Keratinocyte (primary cell): ENCODE measurements around the gene CCDC71. TPM values are rescaled to one million over a fixed set of nuclear protein-coding genes. Genes with fewer than 3 reads are reported as not detected.

Source experiments
- DNase-seq: peaks from one replicate; pipeline ENCODE4 v3.0.0-alpha.2; 2011; ENCODE audit warnings: low read depth, missing footprints, low spot score
- FAIRE-seq: peaks from 2 replicates; lab custom pipeline; 2011; peaks lifted over from hg19 to GRCh38; lab: Jason Lieb, UNC
- H2AFZ ChIP-seq: 2 replicates; pipeline ENCODE4 v1.6.0; 2012; ENCODE audit warnings: low read length, control low read depth, inconsistent platforms; ENCODE audit not compliant: control insufficient read depth
- H3K27ac ChIP-seq: 2 replicates; pipeline ENCODE4 v1.5.1; 2011; ENCODE audit warnings: low read length; ENCODE audit not compliant: control insufficient read depth, insufficient read depth
- H3K27me3 ChIP-seq: 3 replicates; pipeline ENCODE4 v1.6.0; 2011; ENCODE audit warnings: low read length; ENCODE audit not compliant: control insufficient read depth, insufficient read depth; ENCODE audit errors: extremely low read depth
- H3K36me3 ChIP-seq, 2 experiments: 2 replicates in 1 of 2; 3 replicates in 1 of 2; pipeline ENCODE4 v1.5.1; 2011; ENCODE audit warnings: low read length in 2 of 2, mild to moderate bottlenecking in 1 of 2; ENCODE audit not compliant: control insufficient read depth in 2 of 2, insufficient read depth in 2 of 2; ENCODE audit errors: extremely low read depth in 1 of 2
- H3K4me1 ChIP-seq: 3 replicates; pipeline ENCODE4 v1.5.1; 2011; ENCODE audit warnings: low read length; ENCODE audit not compliant: control insufficient read depth, insufficient read depth; ENCODE audit errors: extremely low read depth
- H3K4me2 ChIP-seq: 3 replicates; pipeline ENCODE4 v1.6.0; 2011; ENCODE audit warnings: low read depth, low read length; ENCODE audit not compliant: control insufficient read depth, insufficient read depth; ENCODE audit errors: extremely low read depth
- H3K4me3 ChIP-seq, 3 experiments: fragments of 200-600 bp in 1 of 3; sonication (generic) in 1 of 3; 2 replicates in 2 of 3; 3 replicates in 1 of 3; pipeline ENCODE4 v1.5.1; 2011 to 2016; ENCODE audit warnings: low read length in 3 of 3, mild to moderate bottlenecking in 3 of 3, control low read depth in 2 of 3, inconsistent platforms in 1 of 3, low read depth in 1 of 3, mixed read lengths in 1 of 3, mixed run types in 1 of 3, moderate library complexity in 1 of 3; ENCODE audit not compliant: control insufficient read depth in 2 of 3, insufficient read depth in 2 of 3; ENCODE audit errors: extremely low read depth in 1 of 3
- H3K79me2 ChIP-seq: 2 replicates; pipeline ENCODE4 v1.6.0; 2012; ENCODE audit warnings: low read length; ENCODE audit not compliant: control insufficient read depth, insufficient read depth
- H3K9ac ChIP-seq: 3 replicates; pipeline ENCODE4 v1.6.0; 2011; ENCODE audit warnings: low read length; ENCODE audit not compliant: control insufficient read depth, insufficient read depth; ENCODE audit errors: extremely low read depth
- H3K9me1 ChIP-seq: 3 replicates; pipeline ENCODE4 v1.6.0; 2011; ENCODE audit warnings: low read length; ENCODE audit not compliant: control insufficient read depth, insufficient read depth; ENCODE audit errors: extremely low read depth
- H3K9me3 ChIP-seq: 2 replicates; pipeline ENCODE4 v1.5.1; 2012; ENCODE audit warnings: low read depth, low read length; ENCODE audit not compliant: control insufficient read depth
- H4K20me1 ChIP-seq: 3 replicates; pipeline ENCODE4 v1.6.0; 2011; ENCODE audit warnings: low read length; ENCODE audit not compliant: control insufficient read depth, insufficient read depth; ENCODE audit errors: extremely low read depth
- EZH2 ChIP-seq: IDR thresholded peaks from one replicate; pipeline ENCODE4 v1.6.1; 2012; ENCODE audit warnings: inconsistent platforms, mild to moderate bottlenecking, low read length, moderate library complexity
- dilution Hi-C: fragments of 300-500 bp; cut with MboI; formaldehyde crosslinking; loops from one replicate; pipeline ENCODE4 v1.7.0; 2020; ENCODE audit warnings: low sequenced_read_pairs; ENCODE audit not compliant: extremely low pct_ligation_motif_present
- polyA plus RNA-seq, 5 experiments: library from polyadenylated mRNA; depleted of rRNA in 3 of 5; stranded (reverse) in 3 of 5; stranded (forward) in 1 of 5; unstranded in 1 of 5; fragments of >200 nt; gene quantifications; 1 replicate in 1 of 5; 2 replicates in 3 of 5; 3 replicates in 1 of 5; pipeline versions ENCODE4 v1.2.1 to v1.2.3, GENCODE V29; 2011 to 2012; ENCODE audit warnings: missing spikeins in 2 of 5, low read depth in 1 of 5, low replicate concordance in 1 of 5
- TF ChIP-seq, protein P1 (sequence below), 3 experiments: IDR thresholded peaks in 1 of 3; conservative IDR thresholded peaks in 1 of 3; optimal IDR thresholded peaks in 1 of 3; 2 replicates in 2 of 3; 3 replicates in 1 of 3; pipeline versions ENCODE3 to v1.5.1; 2011; ENCODE audit warnings: low read length in 3 of 3, mild to moderate bottlenecking in 3 of 3, moderate library complexity in 2 of 3, control low read depth in 1 of 3, inconsistent platforms in 1 of 3; ENCODE audit not compliant: insufficient read depth in 2 of 3; ENCODE audit errors: extremely low read depth in 1 of 3

Gene CCDC71
- polyA plus RNA-seq, 1 donor (not counting 4 experiments of a cell fraction or from before 2014, with no cell fraction given): 18.8 TPM

DNA sequence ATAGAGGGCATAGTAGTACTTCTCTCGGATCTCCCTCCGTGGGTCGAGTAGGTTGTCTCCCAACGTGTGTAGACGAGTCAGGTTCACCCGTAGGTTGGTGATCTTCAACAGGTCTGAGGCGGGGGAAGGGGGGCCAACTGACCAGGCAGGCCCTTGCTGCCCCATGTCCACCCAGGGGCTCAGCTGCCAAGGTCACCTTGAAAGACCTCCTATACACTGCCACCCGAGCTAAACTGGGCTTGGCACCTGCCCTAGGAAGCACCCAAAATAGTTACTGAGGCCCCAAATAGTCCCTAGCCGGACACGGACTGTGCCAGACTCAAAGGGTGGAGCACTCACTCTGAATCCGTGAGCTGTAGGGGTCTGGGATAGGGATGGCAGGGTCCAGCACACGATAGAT is 35.1 kb downstream of the CCDC71 start:
- Histone ChIP-seq H3K9ac (no peak overlapping the region), H3K9me3 (no peaks in the 10 kb centered on the region), H3K4me3 (no peak overlapping the region), H2AFZ (no peak overlapping the region), H3K9me1 (no peaks in the 10 kb centered on the region), H4K20me1 (no peaks in the 10 kb centered on the region), H3K4me2 (no peak overlapping the region), H3K27me3 (no peaks in the 10 kb centered on the region), H3K36me3 (peaks cover 13 to 16% of the 10 kb centered on the region in 2 experiments), H3K4me1 (peaks cover 19% of the 10 kb centered on the region), H3K79me2 (peaks cover 18% of the 10 kb centered on the region), H3K27ac (no peak overlapping the region)
- dilution Hi-C loops: no loop called here
- FAIRE-seq (no peak), DNase-seq (no peak)
- no peak for TF ChIP-seq EZH2
- TF ChIP-seq, protein P1, sequence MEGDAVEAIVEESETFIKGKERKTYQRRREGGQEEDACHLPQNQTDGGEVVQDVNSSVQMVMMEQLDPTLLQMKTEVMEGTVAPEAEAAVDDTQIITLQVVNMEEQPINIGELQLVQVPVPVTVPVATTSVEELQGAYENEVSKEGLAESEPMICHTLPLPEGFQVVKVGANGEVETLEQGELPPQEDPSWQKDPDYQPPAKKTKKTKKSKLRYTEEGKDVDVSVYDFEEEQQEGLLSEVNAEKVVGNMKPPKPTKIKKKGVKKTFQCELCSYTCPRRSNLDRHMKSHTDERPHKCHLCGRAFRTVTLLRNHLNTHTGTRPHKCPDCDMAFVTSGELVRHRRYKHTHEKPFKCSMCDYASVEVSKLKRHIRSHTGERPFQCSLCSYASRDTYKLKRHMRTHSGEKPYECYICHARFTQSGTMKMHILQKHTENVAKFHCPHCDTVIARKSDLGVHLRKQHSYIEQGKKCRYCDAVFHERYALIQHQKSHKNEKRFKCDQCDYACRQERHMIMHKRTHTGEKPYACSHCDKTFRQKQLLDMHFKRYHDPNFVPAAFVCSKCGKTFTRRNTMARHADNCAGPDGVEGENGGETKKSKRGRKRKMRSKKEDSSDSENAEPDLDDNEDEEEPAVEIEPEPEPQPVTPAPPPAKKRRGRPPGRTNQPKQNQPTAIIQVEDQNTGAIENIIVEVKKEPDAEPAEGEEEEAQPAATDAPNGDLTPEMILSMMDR (optimal IDR thresholded peaks at IDR 0.05 in 1 of 3, IDR thresholded peaks at IDR 0.05 in 1 of 3, conservative IDR thresholded peaks at IDR 0.05 in 1 of 3; ENCODE audit: extremely low read depth in 1 of 3, insufficient read depth in 2 of 3, low read length in 3 of 3): no peak

DNA sequence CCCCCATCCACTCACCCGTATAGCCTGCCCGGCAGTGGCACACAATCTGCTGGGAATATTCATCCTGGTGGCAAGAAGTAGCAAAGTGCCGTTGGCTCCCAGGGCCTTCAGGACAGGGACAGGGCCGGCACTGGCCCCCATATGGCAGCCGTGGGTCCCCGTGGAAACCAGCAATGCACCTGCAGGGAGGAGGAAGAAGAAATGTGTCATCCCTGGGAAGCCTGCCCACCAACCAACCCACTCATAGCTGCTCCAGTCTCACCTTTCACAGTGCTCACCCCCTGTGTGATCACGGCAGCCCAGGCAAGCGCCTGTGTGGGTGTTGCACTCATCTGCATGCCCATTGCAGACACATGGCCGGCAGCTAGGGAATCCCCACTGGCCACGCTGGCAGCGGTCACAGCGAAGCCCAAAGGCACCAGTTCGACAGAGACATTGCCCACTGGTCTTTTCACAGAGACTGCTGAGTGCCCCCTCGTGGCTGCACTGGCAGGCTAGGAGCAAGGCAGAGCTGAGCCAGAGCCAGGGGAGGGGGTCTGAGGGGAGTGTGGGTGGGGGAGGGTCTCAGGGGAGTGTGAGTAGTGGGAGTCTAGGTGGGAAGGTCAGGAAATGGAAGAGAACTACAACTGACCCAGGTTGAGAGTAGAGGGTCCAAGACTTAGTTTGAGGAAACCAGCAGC is 41.0 kb downstream of the CCDC71 start:
- Histone ChIP-seq H3K36me3 (peaks cover 35 to 43% of the 10 kb centered on the region in 2 experiments), H4K20me1 (no peaks in the 10 kb centered on the region), H3K4me3 (no peak overlapping the region), H3K27ac (no peak overlapping the region), H3K9me3 (no peaks in the 10 kb centered on the region), H2AFZ (no peak overlapping the region), H3K9me1 (no peaks in the 10 kb centered on the region), H3K4me1 (no peaks in the 10 kb centered on the region), H3K9ac (no peak overlapping the region), H3K79me2 (peaks cover under 1% of the 10 kb centered on the region), H3K27me3 (no peaks in the 10 kb centered on the region), H3K4me2 (no peak overlapping the region)
- FAIRE-seq (no peak), DNase-seq (no peak)
- dilution Hi-C loops: no loop called here
- TF ChIP-seq EZH2: no peak

DNA sequence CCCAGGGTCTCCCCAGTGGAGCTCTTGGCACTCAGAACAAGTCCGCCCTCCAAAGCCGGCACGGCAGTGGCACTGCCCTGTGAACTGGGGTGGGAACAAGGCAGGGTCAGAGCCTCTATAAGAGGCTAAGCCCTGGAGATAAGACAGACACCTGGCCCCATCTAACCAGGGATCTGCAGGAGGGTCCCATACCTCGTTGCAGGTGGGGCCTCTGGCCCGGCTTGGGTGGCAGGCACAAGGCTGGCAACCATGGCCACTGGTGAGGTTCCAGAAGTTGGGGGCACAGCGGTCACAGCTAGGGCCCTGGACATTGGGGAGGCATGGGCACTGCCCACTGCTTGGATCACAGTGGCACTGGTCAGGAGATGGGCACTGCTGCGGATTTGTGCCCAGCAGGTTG is 41.9 kb downstream of the CCDC71 start:
- Histone ChIP-seq H3K27me3 (no peaks in the 10 kb centered on the region), H3K27ac (no peak overlapping the region), H3K9me1 (peaks cover 2% of the 10 kb centered on the region), H3K9me3 (no peaks in the 10 kb centered on the region), H3K36me3 (peaks cover 35 to 38% of the 10 kb centered on the region in 2 experiments), H2AFZ (no peak overlapping the region), H3K4me3 (no peak overlapping the region), H3K4me2 (no peak overlapping the region), H3K4me1 (peaks cover 9% of the 10 kb centered on the region), H4K20me1 (no peaks in the 10 kb centered on the region), H3K79me2 (peaks cover 9% of the 10 kb centered on the region), H3K9ac (no peak overlapping the region)
- TF ChIP-seq, protein P1 (optimal IDR thresholded peaks at IDR 0.05 in 1 of 3, IDR thresholded peaks at IDR 0.05 in 1 of 3, conservative IDR thresholded peaks at IDR 0.05 in 1 of 3; ENCODE audit: extremely low read depth in 1 of 3, insufficient read depth in 2 of 3, low read length in 3 of 3): no peak
- no peak for TF ChIP-seq EZH2
- no peak for DNase-seq
- dilution Hi-C loops: no loop called here
- no peak for FAIRE-seq
